Activated B cell treated with CpG ODN at 0.5 μM for 24 hours (primary cell): ENCODE data around the gene RDH13. TPM values are rescaled to one million over a fixed set of nuclear protein-coding genes. Genes with fewer than 3 reads are reported as not detected.
A peak's percentile ranks its signal among the peaks of the same experiment; 100 is the strongest.

ENCODE experiments used
- ATAC-seq: fragments of 200-7000 bp; cut with Tn5 transposase; one replicate; pipeline ENCODE4 v1.10.0; 2021; ENCODE audit warnings: low read depth, mild to moderate bottlenecking, moderate library complexity
- CTCF ChIA-PET: fragments of 350-600 bp; sonication (Branson Sonifier 250); formaldehyde crosslinking; loops from one replicate; lab custom pipeline; 2021; ENCODE audit warnings: antibody characterized with exemption; lab: Charles Lee
- POLR2A ChIA-PET: fragments of 350-600 bp; sonication (Branson Sonifier 250); formaldehyde crosslinking; loops from one replicate; lab custom pipeline; 2021; ENCODE audit warnings: antibody characterized with exemption; lab: Charles Lee
- DNase-seq: peaks from one replicate; pipeline ENCODE4 v3.0.0; 2022
- H3K27ac Mint-ChIP-seq: one replicate; pipeline ENCODE4 v1.8.0; 2020; ENCODE audit warnings: mixed read lengths
- H3K27me3 Mint-ChIP-seq: one replicate; pipeline ENCODE4 v1.8.0; 2021; ENCODE audit warnings: mixed read lengths
- H3K36me3 Mint-ChIP-seq: one replicate; pipeline ENCODE4 v1.8.0; 2021; ENCODE audit warnings: low read depth, mixed read lengths
- H3K4me1 Mint-ChIP-seq: one replicate; pipeline ENCODE4 v1.8.0; 2021; ENCODE audit warnings: mixed read lengths
- H3K4me3 Mint-ChIP-seq: one replicate; pipeline ENCODE4 v1.8.0; 2020; ENCODE audit warnings: mild to moderate bottlenecking, mixed read lengths
- H3K9me3 Mint-ChIP-seq: one replicate; pipeline ENCODE4 v1.8.0; 2020; ENCODE audit warnings: mixed read lengths
- CTCF ChIP-seq: fragments of 200-600 bp; IDR thresholded peaks from one replicate; pipeline ENCODE4 v1.8.0; 2022; ENCODE audit warnings: antibody characterized with exemption, mild to moderate bottlenecking
- intact Hi-C: fragments of 100-400 bp; cut with micrococcal nuclease; formaldehyde crosslinking; loops from one replicate; pipeline ENCODE4 v1.15.1; 2024
- total RNA-seq: library from RNA; stranded (reverse); gene quantifications from 2 replicates; pipeline ENCODE4 v1.2.3, GENCODE V29; 2022

RDH13 gene
- total RNA-seq, 1 donor from 2014 or later = 12.4 TPM

GRCh38 chr19:55087542-55087901, 24.6 kb upstream of the RDH13 start:
- ChIA-PET POLR2A (interaction anchor here (1.0 to 1.3 kb wide), 2 partner anchors 29 to 172 kb away, joined by 3 to 6 read pairs; partner anchors contain the start of genes PPP1R12C and PPP6R1), CTCF (interaction anchor here (0.8 to 1.2 kb wide), 4 partner anchors 10 to 45 kb away, joined by 3 to 4 read pairs (median 3); no protein-coding TSS in a partner anchor)
- no peaks in the 10 kb centered on the region for H3K9me3 Mint-ChIP-seq
- DNase-seq = no peak
- TF ChIP-seq CTCF = no peak
- H3K4me1 Mint-ChIP-seq = peaks cover 27% of the 10 kb centered on the region
- ATAC-seq = no peak
- peaks cover 12% of the 10 kb centered on the region for H3K36me3 Mint-ChIP-seq
- H3K4me3 Mint-ChIP-seq = peak overlapping the region; percentile 69
- no peak overlapping the region for H3K27ac Mint-ChIP-seq
- intact Hi-C loops = loop anchor here (2.0 kb wide), 1 partner anchor 331 kb away; no protein-coding TSS in a partner anchor
- H3K27me3 Mint-ChIP-seq = peaks cover 47% of the 10 kb centered on the region

- H3K4me1 Mint-ChIP-seq = peaks cover 31% of the 10 kb centered on the region
- DNase-seq = peak; percentile 39
- H3K9me3 Mint-ChIP-seq = no peaks in the 10 kb centered on the region
- intact Hi-C loops = loop anchor here (2.0 kb wide), 1 partner anchor 332 kb away; no protein-coding TSS in a partner anchor
- no peak overlapping the region for H3K27ac Mint-ChIP-seq
- peaks cover 12% of the 10 kb centered on the region for H3K36me3 Mint-ChIP-seq
- no peak for TF ChIP-seq CTCF
- H3K4me3 Mint-ChIP-seq = peak overlapping the region; percentile 69
- peak; percentile 52 for ATAC-seq
- H3K27me3 Mint-ChIP-seq = peaks cover 49% of the 10 kb centered on the region
- ChIA-PET CTCF (no interaction called here), POLR2A (interaction anchor here (1.0 to 1.6 kb wide), 3 partner anchors 30 to 513 kb away, joined by 3 to 6 read pairs (median 3); partner anchors contain the start of genes FIZ1, PPP1R12C and PPP6R1)
Observed at GRCh38 chr19:55086730-55087541, 24.0 kb upstream of the RDH13 start.

- Mint-ChIP-seq H3K27ac (no peak overlapping the region), H3K27me3 (peaks cover 50% of the 10 kb centered on the region), H3K9me3 (no peaks in the 10 kb centered on the region), H3K36me3 (peaks cover 12% of the 10 kb centered on the region), H3K4me1 (peaks cover 37% of the 10 kb centered on the region), H3K4me3 (no peak overlapping the region)
- CTCF ChIA-PET = no interaction called here
- ATAC-seq = no peak
- no peak for TF ChIP-seq CTCF
- intact Hi-C loops = loop anchor here (2.0 kb wide), 1 partner anchor 333 kb away; no protein-coding TSS in a partner anchor
- no peak for DNase-seq
- POLR2A ChIA-PET = interaction anchor here (1.0 to 1.6 kb wide), 3 partner anchors 31 to 513 kb away, joined by 3 to 6 read pairs (median 3); partner anchors contain the start of genes FIZ1, PPP1R12C and PPP6R1
Observed at GRCh38 chr19:55085923-55086715, 23.2 kb upstream of the RDH13 start.

GRCh38 chr19:55084416-55084815, 21.5 kb upstream of the RDH13 start:
- CTCF ChIA-PET = no interaction called here
- intact Hi-C loops = loop anchor here (5.0 kb wide), 1 partner anchor 93 kb away; no protein-coding TSS in a partner anchor
- peaks cover 50% of the 10 kb centered on the region for H3K4me1 Mint-ChIP-seq
- DNase-seq (no peak), ATAC-seq (no peak)
- H3K4me3 Mint-ChIP-seq = no peak overlapping the region
- POLR2A ChIA-PET = interaction anchor here (0.8 kb wide), 1 partner anchor 564 kb away, joined by 3 read pairs; the partner anchor contains the start of gene CCDC106
- no peak for TF ChIP-seq CTCF
- H3K27me3 Mint-ChIP-seq = peaks cover 58% of the 10 kb centered on the region
- no peaks in the 10 kb centered on the region for H3K9me3 Mint-ChIP-seq
- no peak overlapping the region for H3K27ac Mint-ChIP-seq
- H3K36me3 Mint-ChIP-seq = no peaks in the 10 kb centered on the region
